A673 (cell line): ENCODE data around the gene RPL35A.

ENCODE experiments used
- CTCF ChIP-seq: fragments of 300-800, 200-600 bp; sonication (generic); conservative IDR thresholded peaks from 2 replicates; pipeline ENCODE4 v1.5.1; 2017; ENCODE audit warnings: low read depth, mild to moderate bottlenecking, antibody characterized with exemption, low read length, moderate library complexity, mixed read lengths
- EZH2 ChIP-seq: fragments of 200-600 bp; sonication (generic); IDR thresholded peaks from 2 replicates; pipeline ENCODE4 v1.6.1; 2017; ENCODE audit warnings: borderline replicate concordance, low read depth, mild to moderate bottlenecking, mixed read lengths, antibody characterized with exemption, low read length; ENCODE audit not compliant: poor library complexity, severe bottlenecking

GRCh38 chr3:197975311-197975710, 25.3 kb downstream of the RPL35A start:
- no peak for TF ChIP-seq CTCF
- no peak for TF ChIP-seq EZH2
